Osteocyte (in vitro differentiated cells): Measurements from ENCODE around the gene BCL2L14. TPM values are rescaled to one million over a fixed set of nuclear protein-coding genes. Genes with fewer than 3 reads are reported as not detected.

ENCODE experiments used
- DNase-seq: peaks from one replicate; pipeline ENCODE4 v3.0.0; 2021; ENCODE audit warnings: mixed read lengths; ENCODE audit not compliant: unreplicated experiment; ENCODE audit errors: extremely low spot score
- H3K27ac Mint-ChIP-seq: one replicate; pipeline ENCODE4 v1.8.0; 2021; ENCODE audit warnings: mild to moderate bottlenecking, mixed read lengths; ENCODE audit not compliant: unreplicated experiment
- H3K27me3 Mint-ChIP-seq: one replicate; pipeline ENCODE4 v1.8.0; 2021; ENCODE audit warnings: mixed read lengths; ENCODE audit not compliant: unreplicated experiment
- H3K36me3 Mint-ChIP-seq: one replicate; pipeline ENCODE4 v1.8.0; 2021; ENCODE audit warnings: mixed read lengths; ENCODE audit not compliant: unreplicated experiment
- H3K4me1 Mint-ChIP-seq: one replicate; pipeline ENCODE4 v1.8.0; 2021; ENCODE audit warnings: mixed read lengths; ENCODE audit not compliant: unreplicated experiment
- H3K4me3 Mint-ChIP-seq: one replicate; pipeline ENCODE4 v1.8.0; 2021; ENCODE audit warnings: mild to moderate bottlenecking, moderate library complexity, mixed read lengths; ENCODE audit not compliant: unreplicated experiment
- H3K9me3 Mint-ChIP-seq: one replicate; pipeline ENCODE4 v1.8.0; 2021; ENCODE audit warnings: mixed read lengths; ENCODE audit not compliant: unreplicated experiment
- total RNA-seq: library from RNA; stranded (reverse); gene quantifications from 2 replicates; pipeline ENCODE4 v1.2.1, GENCODE V29; 2021
- TF ChIP-seq, protein P1 (sequence below): fragments of 200-600 bp; sonication (generic); IDR thresholded peaks from 2 replicates; pipeline ENCODE4 v1.5.0; 2021; ENCODE audit warnings: antibody characterized with exemption, mild to moderate bottlenecking, moderate library complexity

BCL2L14 gene
- total RNA-seq, 1 donor from 2014 or later = not detected

DNA sequence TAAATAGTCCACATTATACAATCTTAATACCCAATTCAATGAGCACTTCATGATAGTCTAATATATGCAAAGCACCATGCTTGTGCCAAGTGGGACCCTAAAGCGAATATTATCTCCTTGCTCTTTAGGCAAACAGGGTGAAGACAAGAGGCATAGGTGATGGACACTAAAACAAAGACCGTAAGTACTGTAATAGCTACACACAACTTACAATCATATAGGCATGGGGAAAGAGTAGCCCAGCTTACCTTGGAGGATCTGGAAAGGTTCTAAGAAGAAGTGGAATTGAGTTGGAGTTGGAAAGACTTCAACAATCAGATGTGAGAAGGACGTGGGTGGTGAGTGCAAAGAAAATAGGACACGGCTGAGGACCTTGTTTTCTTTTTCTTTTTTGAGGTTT, 19.1 kb upstream of the BCL2L14 start:
- no peaks in the 10 kb centered on the region for H3K36me3 Mint-ChIP-seq
- TF ChIP-seq, protein P1, sequence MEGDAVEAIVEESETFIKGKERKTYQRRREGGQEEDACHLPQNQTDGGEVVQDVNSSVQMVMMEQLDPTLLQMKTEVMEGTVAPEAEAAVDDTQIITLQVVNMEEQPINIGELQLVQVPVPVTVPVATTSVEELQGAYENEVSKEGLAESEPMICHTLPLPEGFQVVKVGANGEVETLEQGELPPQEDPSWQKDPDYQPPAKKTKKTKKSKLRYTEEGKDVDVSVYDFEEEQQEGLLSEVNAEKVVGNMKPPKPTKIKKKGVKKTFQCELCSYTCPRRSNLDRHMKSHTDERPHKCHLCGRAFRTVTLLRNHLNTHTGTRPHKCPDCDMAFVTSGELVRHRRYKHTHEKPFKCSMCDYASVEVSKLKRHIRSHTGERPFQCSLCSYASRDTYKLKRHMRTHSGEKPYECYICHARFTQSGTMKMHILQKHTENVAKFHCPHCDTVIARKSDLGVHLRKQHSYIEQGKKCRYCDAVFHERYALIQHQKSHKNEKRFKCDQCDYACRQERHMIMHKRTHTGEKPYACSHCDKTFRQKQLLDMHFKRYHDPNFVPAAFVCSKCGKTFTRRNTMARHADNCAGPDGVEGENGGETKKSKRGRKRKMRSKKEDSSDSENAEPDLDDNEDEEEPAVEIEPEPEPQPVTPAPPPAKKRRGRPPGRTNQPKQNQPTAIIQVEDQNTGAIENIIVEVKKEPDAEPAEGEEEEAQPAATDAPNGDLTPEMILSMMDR = no peak
- H3K9me3 Mint-ChIP-seq = no peaks in the 10 kb centered on the region

DNA sequence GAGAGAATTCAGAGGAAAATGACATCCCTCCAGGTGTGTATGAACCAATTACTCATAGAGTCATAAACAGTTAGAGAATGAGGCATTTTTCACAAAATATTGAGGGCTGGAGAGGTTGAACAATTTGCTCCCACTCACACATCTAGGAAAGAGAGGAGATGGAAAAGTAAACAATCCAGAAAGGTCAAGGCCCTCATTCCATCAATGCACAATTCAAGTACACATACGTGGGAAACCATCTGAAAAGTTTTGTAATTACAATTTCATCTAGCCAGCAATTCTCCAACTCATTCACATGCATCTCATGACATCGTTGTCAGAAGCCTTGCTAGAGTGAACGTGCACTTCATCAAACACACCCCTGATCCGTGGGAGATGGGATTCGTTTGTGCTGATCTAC, 15.7 kb upstream of the BCL2L14 start:
- H3K27me3 Mint-ChIP-seq = peaks cover 3% of the 10 kb centered on the region
- H3K4me3 Mint-ChIP-seq = no peak overlapping the region
- H3K9me3 Mint-ChIP-seq = no peaks in the 10 kb centered on the region
- no peaks in the 10 kb centered on the region for H3K36me3 Mint-ChIP-seq
- no peak for DNase-seq
- no peak overlapping the region for H3K27ac Mint-ChIP-seq
- TF ChIP-seq, protein P1 = no peak
- H3K4me1 Mint-ChIP-seq = no peaks in the 10 kb centered on the region

More for the DNA sequence above, 19.1 kb upstream of the BCL2L14 start:
- Mint-ChIP-seq H3K4me1 (no peaks in the 10 kb centered on the region), H3K4me3 (no peak overlapping the region), H3K27ac (no peak overlapping the region), H3K27me3 (no peaks in the 10 kb centered on the region)
- no peak for DNase-seq

DNA sequence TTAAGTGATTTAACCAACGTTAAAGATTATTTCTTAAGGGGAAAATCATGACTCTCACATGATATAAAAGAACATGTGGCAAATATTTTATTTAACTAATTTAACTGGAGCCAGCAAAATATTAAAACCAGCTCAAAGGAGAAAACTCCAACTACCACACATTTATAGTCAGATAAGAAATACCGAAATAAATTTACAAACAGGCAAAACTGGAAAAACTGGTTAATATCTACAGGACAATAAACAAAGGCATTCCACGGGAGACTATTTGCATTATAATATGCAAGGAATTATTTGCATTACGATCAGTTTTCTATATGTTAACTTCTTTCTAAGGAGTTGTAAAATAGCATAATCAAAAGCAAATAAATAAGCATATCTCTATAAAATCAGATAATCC, 13.8 kb upstream of the BCL2L14 start:
- Mint-ChIP-seq H3K36me3 (no peaks in the 10 kb centered on the region), H3K9me3 (no peaks in the 10 kb centered on the region), H3K4me3 (no peak overlapping the region), H3K4me1 (no peaks in the 10 kb centered on the region), H3K27ac (no peak overlapping the region), H3K27me3 (peaks cover 3% of the 10 kb centered on the region)
- TF ChIP-seq, protein P1 = no peak
- no peak for DNase-seq

DNA sequence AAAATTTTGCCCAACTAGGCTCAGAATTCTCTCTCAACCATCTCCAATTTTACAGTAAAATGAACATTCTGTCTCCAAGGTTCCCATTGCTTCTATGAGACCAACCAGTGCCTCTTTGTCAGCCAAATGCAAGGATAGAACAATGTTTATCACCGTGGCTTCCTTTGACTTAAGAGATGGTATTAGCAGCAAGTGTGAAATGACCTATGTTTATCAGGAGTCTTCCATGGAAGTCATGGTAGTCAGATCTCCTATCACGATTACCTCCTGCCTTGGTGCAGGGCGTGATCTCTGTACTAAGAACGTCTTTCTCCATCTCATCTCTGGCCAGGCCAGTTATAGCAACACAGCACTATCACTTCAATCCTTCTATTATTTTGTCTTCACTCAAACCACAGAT, 6.1 kb upstream of the BCL2L14 start:
- Mint-ChIP-seq H3K27me3 (peaks cover 18% of the 10 kb centered on the region), H3K4me1 (no peaks in the 10 kb centered on the region), H3K27ac (no peak overlapping the region), H3K9me3 (no peaks in the 10 kb centered on the region), H3K4me3 (no peak overlapping the region), H3K36me3 (no peaks in the 10 kb centered on the region)
- TF ChIP-seq, protein P1 = no peak
- no peak for DNase-seq

DNA sequence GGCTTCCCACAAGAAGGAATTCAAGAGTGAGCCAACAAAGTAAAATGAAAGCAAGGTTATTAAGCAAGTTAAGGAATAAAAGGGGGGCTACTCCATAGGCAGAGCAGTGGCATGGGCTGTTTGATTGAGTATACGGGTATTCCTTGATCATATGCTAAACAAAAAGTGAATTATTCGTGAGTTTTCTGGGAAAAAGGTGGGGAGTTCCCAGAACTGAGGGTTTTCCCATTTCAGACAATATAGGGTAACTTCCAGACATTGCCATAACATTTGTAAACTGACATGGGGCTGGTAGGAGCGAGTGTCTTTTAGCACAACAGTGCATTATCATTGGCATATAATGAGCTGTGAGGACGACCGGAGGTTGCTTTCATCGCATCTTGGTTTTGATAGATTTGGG, 2.0 kb upstream of the BCL2L14 start:
- no peaks in the 10 kb centered on the region for H3K36me3 Mint-ChIP-seq
- TF ChIP-seq, protein P1 = no peak
- no peak overlapping the region for H3K4me3 Mint-ChIP-seq
- no peak for DNase-seq
- no peaks in the 10 kb centered on the region for H3K4me1 Mint-ChIP-seq
- no peaks in the 10 kb centered on the region for H3K9me3 Mint-ChIP-seq
- no peak overlapping the region for H3K27ac Mint-ChIP-seq
- peaks cover 29% of the 10 kb centered on the region for H3K27me3 Mint-ChIP-seq
